ENCODE data around the gene TP63. TPM values are rescaled to one million over a fixed set of nuclear protein-coding genes. Genes with fewer than 3 reads are reported as not detected.

TP63 gene
- total RNA-seq, 3 donors from 2014 or later (not counting 1 experiment from before 2014, with no cell fraction given): 0.30 TPM; not detected in 2

DNA sequence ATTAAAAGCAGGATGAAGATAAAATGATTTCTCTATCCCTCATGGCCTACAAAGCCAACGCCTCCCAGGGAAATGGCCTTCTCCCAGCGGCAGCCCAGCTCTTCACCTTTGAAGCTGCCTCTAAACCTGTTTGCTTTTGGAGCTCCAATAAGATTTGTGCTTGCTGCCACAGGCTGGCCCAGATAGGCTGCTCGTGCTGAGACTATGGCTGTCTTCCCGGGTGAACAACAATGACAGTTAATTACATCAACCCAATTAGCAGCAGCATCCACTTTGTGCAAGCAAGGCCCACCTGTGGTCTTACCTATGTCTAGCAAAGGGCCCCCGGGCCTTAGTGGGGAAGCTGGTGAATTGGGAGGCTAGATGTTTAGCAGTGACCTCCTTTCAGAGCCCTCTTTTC lies 309.9 kb downstream of the TP63 start:
- 88% methylated on average over 5 of the region's 5 CpGs for WGBS (ENCODE audit: insufficient coverage)
- no peak for ATAC-seq
- Histone ChIP-seq H3K9me3 (ENCODE audit: control insufficient read depth, insufficient read depth, low read length) (no peaks in the 10 kb centered on the region), H3K4me1 (ENCODE audit: control insufficient read depth, insufficient read depth, low read length) (no peaks in the 10 kb centered on the region), H3K27me3 (ENCODE audit: control insufficient read depth, insufficient read depth, low read length) (no peaks in the 10 kb centered on the region), H3K36me3 (ENCODE audit: control insufficient read depth, insufficient read depth, low read length) (no peaks in the 10 kb centered on the region), H3K27ac (ENCODE audit: low read length) (no peak overlapping the region), H3K4me3 (ENCODE audit: low read length) (no peak overlapping the region)
- no peaks in the 10 kb centered on the region for H3K27me3 Mint-ChIP-seq (ENCODE audit: low read depth in 2 of 2)
- no peaks in the 10 kb centered on the region for H3K9me3 Mint-ChIP-seq
- DNase-seq: no peak
- H3K27ac Mint-ChIP-seq: no peak overlapping the region
- H3K36me3 Mint-ChIP-seq: no peaks in the 10 kb centered on the region
- TF ChIP-seq, protein P1, sequence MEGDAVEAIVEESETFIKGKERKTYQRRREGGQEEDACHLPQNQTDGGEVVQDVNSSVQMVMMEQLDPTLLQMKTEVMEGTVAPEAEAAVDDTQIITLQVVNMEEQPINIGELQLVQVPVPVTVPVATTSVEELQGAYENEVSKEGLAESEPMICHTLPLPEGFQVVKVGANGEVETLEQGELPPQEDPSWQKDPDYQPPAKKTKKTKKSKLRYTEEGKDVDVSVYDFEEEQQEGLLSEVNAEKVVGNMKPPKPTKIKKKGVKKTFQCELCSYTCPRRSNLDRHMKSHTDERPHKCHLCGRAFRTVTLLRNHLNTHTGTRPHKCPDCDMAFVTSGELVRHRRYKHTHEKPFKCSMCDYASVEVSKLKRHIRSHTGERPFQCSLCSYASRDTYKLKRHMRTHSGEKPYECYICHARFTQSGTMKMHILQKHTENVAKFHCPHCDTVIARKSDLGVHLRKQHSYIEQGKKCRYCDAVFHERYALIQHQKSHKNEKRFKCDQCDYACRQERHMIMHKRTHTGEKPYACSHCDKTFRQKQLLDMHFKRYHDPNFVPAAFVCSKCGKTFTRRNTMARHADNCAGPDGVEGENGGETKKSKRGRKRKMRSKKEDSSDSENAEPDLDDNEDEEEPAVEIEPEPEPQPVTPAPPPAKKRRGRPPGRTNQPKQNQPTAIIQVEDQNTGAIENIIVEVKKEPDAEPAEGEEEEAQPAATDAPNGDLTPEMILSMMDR (IDR thresholded peaks at IDR 0.05): no peak
- intact Hi-C loops (cut with micrococcal nuclease): no loop called here
- H3K4me1 Mint-ChIP-seq: no peaks in the 10 kb centered on the region
- H3K4me3 Mint-ChIP-seq: no peak overlapping the region

DNA sequence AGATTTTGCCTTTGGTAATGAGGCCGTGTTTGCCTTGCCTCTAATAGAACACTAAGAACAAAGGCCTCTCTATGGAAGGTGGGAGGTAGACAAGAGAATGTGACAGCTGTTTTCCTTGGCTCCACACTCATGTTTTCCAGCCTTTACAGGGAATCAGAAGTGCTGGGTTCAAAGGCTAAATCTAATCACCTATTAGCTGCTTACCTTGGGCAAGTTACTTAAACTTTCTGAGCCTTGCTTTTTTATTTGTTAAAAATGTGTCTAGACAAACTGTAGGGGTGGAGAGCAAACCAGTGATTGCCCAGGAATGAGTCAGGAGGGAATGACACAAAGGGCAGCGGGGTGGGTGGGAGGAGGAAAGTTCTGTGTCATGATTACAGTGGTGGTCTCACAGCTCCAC lies 310.5 kb downstream of the TP63 start:
- no peaks in the 10 kb centered on the region for H3K4me1 Mint-ChIP-seq
- WGBS (ENCODE audit: insufficient coverage): 77% methylated on average over 2 of the region's 2 CpGs
- intact Hi-C loops (cut with micrococcal nuclease): no loop called here

DNA sequence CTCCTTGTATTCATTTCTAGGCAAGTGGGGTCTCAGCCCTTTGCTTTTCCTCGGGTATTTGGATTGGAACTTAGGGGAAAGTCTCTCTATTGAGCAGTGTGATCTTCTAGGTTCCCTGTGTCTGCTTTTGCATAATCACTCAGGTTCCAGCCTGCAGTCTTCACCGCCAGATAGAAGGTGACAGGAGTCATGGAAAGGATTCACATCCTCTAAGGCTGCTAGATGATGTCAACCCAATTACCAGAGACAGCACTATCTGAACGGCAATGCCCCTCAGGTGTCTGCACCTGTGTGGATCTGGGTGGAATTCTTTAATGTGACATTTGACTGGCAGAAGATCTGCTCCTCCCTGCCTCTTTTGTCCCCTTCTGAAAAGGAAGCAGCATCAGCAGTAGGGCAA lies 311.8 kb downstream of the TP63 start:
- Histone ChIP-seq H3K36me3 (ENCODE audit: control insufficient read depth, insufficient read depth, low read length) (no peaks in the 10 kb centered on the region), H3K4me1 (ENCODE audit: control insufficient read depth, insufficient read depth, low read length) (no peaks in the 10 kb centered on the region), H3K27ac (ENCODE audit: low read length) (no peak overlapping the region), H3K9me3 (ENCODE audit: control insufficient read depth, insufficient read depth, low read length) (no peaks in the 10 kb centered on the region), H3K4me3 (ENCODE audit: low read length) (no peak overlapping the region), H3K27me3 (ENCODE audit: control insufficient read depth, insufficient read depth, low read length) (no peaks in the 10 kb centered on the region)
- H3K4me1 Mint-ChIP-seq: no peaks in the 10 kb centered on the region
- no peak for DNase-seq
- no peak overlapping the region for H3K27ac Mint-ChIP-seq
- intact Hi-C loops (cut with micrococcal nuclease): no loop called here
- H3K4me3 Mint-ChIP-seq: no peak overlapping the region
- H3K9me3 Mint-ChIP-seq: no peaks in the 10 kb centered on the region
- TF ChIP-seq, protein P1 (IDR thresholded peaks at IDR 0.05): no peak
- no peaks in the 10 kb centered on the region for H3K36me3 Mint-ChIP-seq
- H3K27me3 Mint-ChIP-seq (ENCODE audit: low read depth in 2 of 2): no peaks in the 10 kb centered on the region
- ATAC-seq: no peak
- 87% methylated on average over 3 of the region's 3 CpGs for WGBS (ENCODE audit: insufficient coverage)

More for the DNA sequence above, 310.5 kb downstream of the TP63 start:
- TF ChIP-seq, protein P1 (IDR thresholded peaks at IDR 0.05): no peak
- Mint-ChIP-seq H3K27me3 (ENCODE audit: low read depth in 2 of 2) (no peaks in the 10 kb centered on the region), H3K4me3 (no peak overlapping the region), H3K9me3 (no peaks in the 10 kb centered on the region), H3K36me3 (no peaks in the 10 kb centered on the region), H3K27ac (no peak overlapping the region)
- Histone ChIP-seq H3K4me3 (ENCODE audit: low read length) (no peak overlapping the region), H3K36me3 (ENCODE audit: control insufficient read depth, insufficient read depth, low read length) (no peaks in the 10 kb centered on the region), H3K9me3 (ENCODE audit: control insufficient read depth, insufficient read depth, low read length) (no peaks in the 10 kb centered on the region), H3K4me1 (ENCODE audit: control insufficient read depth, insufficient read depth, low read length) (no peaks in the 10 kb centered on the region), H3K27ac (ENCODE audit: low read length) (no peak overlapping the region), H3K27me3 (ENCODE audit: control insufficient read depth, insufficient read depth, low read length) (no peaks in the 10 kb centered on the region)
- no peak for DNase-seq
- ATAC-seq: no peak

Measured in natural killer cell (primary cell).